K562 (cell line): ENCODE data around the gene RIIAD1. TPM values are rescaled to one million over a fixed set of nuclear protein-coding genes. Genes with fewer than 3 reads are reported as not detected.

ENCODE experiments used
- ATAC-seq: fragments of 200-7000 bp; cut with Tn5 transposase; 3 replicates; pipeline ENCODE4 v1.9.1; 2020; ENCODE audit warnings: moderate library complexity
- BruUV-seq: library from RNA; stranded (reverse); fragments of 400-500 nt; replicated peaks from 2 replicates; lab custom pipeline; 2021; lab: Mats Ljungman, UMichigan
- CTCF ChIA-PET: fragments of 300-600 bp; formaldehyde crosslinking; extraction: SDS; loops from one replicate; lab custom pipeline; 2021; ENCODE audit warnings: low intra/inter-chr PET ratio; lab: Yijun Ruan, JAX
- POLR2A ChIA-PET: fragments of 300-600, 350-650 bp; sonication (Branson Sonifier 250); formaldehyde crosslinking; extraction: SDS; loops from one replicate; lab custom pipeline; 2021; ENCODE audit warnings: antibody characterized with exemption, inconsistent platforms; lab: Yijun Ruan, JAX
- DNase-seq, 4 experiments: peaks; one replicate each; pipeline versions ENCODE4 v3.0.0 to v3.0.0-alpha.2; 2011 to 2018; ENCODE audit warnings: low spot score in 3 of 4, mixed read lengths in 3 of 4; ENCODE audit errors: extremely low read depth in 1 of 4
- FAIRE-seq: peaks from 2 replicates; lab custom pipeline; 2011; peaks lifted over from hg19 to GRCh38; lab: Jason Lieb, UNC
- H2AFZ ChIP-seq: 2 replicates; pipeline ENCODE4 v1.6.0; 2011; ENCODE audit warnings: low read depth, low read length, control low read depth, inconsistent platforms
- H3K27ac ChIP-seq: fragments of 200-600 bp; 3 replicates; pipeline ENCODE4 v1.8.0; 2011; ENCODE audit warnings: low read depth, mild to moderate bottlenecking, control low read depth, inconsistent platforms, low read length, moderate library complexity, mixed read lengths; ENCODE audit errors: extremely low read depth
- H3K27me3 ChIP-seq, 2 experiments: fragments of 300-600 bp in 1 of 2; 2 replicates in 1 of 2; 3 replicates in 1 of 2; pipeline versions ENCODE4 v1.6.0 to v1.8.0; 2011; ENCODE audit warnings: inconsistent platforms in 2 of 2, low read length in 2 of 2, mild to moderate bottlenecking in 1 of 2, mixed read lengths in 1 of 2, moderate library complexity in 1 of 2; ENCODE audit not compliant: control insufficient read depth in 2 of 2, insufficient read depth in 2 of 2
- H3K36me3 ChIP-seq: fragments of 300-600 bp; 3 replicates; pipeline ENCODE4 v1.8.0; 2011; ENCODE audit warnings: mild to moderate bottlenecking, low read length, inconsistent platforms; ENCODE audit not compliant: control insufficient read depth, insufficient read depth
- H3K4me1 ChIP-seq, 2 experiments: fragments of 200-600 bp in 1 of 2; replicated peaks in 1 of 2; 2 replicates in 1 of 2; 3 replicates in 1 of 2; pipeline versions ENCODE4 v1.5.1 to v1.8.0; 2011; ENCODE audit warnings: inconsistent platforms in 2 of 2, low read length in 2 of 2, mild to moderate bottlenecking in 1 of 2, mixed read lengths in 1 of 2, moderate library complexity in 1 of 2; ENCODE audit not compliant: control insufficient read depth in 2 of 2, insufficient read depth in 2 of 2
- H3K4me2 ChIP-seq: 2 replicates; pipeline ENCODE4 v1.6.1; 2011; ENCODE audit warnings: low read length, control low read depth, inconsistent platforms, mixed read lengths; ENCODE audit not compliant: insufficient read depth
- H3K4me3 ChIP-seq: fragments of 200-600 bp; sonication (generic), shearing (Covaris generic); 2 replicates; pipeline ENCODE4 v1.5.1; 2016; ENCODE audit warnings: control low read depth, inconsistent platforms
- H3K79me2 ChIP-seq: fragments of 200-600 bp; 3 replicates; pipeline ENCODE4 v1.8.0; 2011; ENCODE audit warnings: low read length, inconsistent platforms; ENCODE audit not compliant: control insufficient read depth, insufficient read depth
- H3K9ac ChIP-seq, 2 experiments: 2 replicates each; pipeline versions ENCODE4 v1.6.0 to v1.6.1; 2011; ENCODE audit warnings: low read depth in 2 of 2, low read length in 2 of 2, control low read depth in 1 of 2, inconsistent platforms in 1 of 2, mild to moderate bottlenecking in 1 of 2, mixed read lengths in 1 of 2; ENCODE audit not compliant: insufficient read depth in 1 of 2
- H3K9me1 ChIP-seq: one replicate; pipeline ENCODE4 v1.6.0; 2011; ENCODE audit warnings: inconsistent platforms, mild to moderate bottlenecking, low read length, moderate library complexity; ENCODE audit not compliant: control insufficient read depth, insufficient read depth
- H3K9me3 ChIP-seq: replicated peaks from 2 replicates; pipeline ENCODE4 v1.5.1; 2011; ENCODE audit warnings: low read depth, low read length, inconsistent platforms; ENCODE audit not compliant: control insufficient read depth, insufficient read depth
- H4K20me1 ChIP-seq: replicated peaks from 2 replicates; pipeline ENCODE4 v1.6.1; 2011; ENCODE audit warnings: low read length, inconsistent platforms, mixed read lengths; ENCODE audit not compliant: control insufficient read depth, insufficient read depth
- CBFA2T3 ChIP-seq: fragments of 450-650 bp; IDR thresholded peaks from 2 replicates; pipeline ENCODE4 v1.6.1; 2017
- CBX8 ChIP-seq: fragments of 200-600 bp; sonication (generic); IDR thresholded peaks from 2 replicates; pipeline ENCODE4 v1.6.1; 2012; ENCODE audit warnings: borderline replicate concordance, mixed run types, low read depth, mild to moderate bottlenecking, moderate library complexity, mixed read lengths, low read length, control low read depth, inconsistent platforms; ENCODE audit not compliant: poor library complexity, severe bottlenecking; ENCODE audit errors: extremely low read depth
- MAX ChIP-seq: sonication (generic); formaldehyde crosslinking; IDR thresholded peaks from 2 replicates; pipeline ENCODE4 v1.9.0; 2022; ENCODE audit warnings: mild to moderate bottlenecking, missing genetic modification reagents
- NR4A1 ChIP-seq, 2 experiments: fragments of 250-450 bp in 1 of 2; fragments of 450-650 bp in 1 of 2; sonication (Bioruptor Pico) in 1 of 2; IDR thresholded peaks; 2 replicates each; pipeline versions ENCODE4 v1.4.0 to v1.6.1; 2016 to 2020; ENCODE audit warnings: mild to moderate bottlenecking in 2 of 2, missing compliant biosample characterization in 1 of 2, missing genetic modification characterization in 1 of 2, moderate library complexity in 1 of 2
- WGBS: fragments of 100-300 bp; shearing (Covaris generic); methylation state at CpG from one replicate; pipeline ENCODE4 v1.1.6; 2016; ENCODE audit warnings: low coverage, mixed read lengths; ENCODE audit not compliant: insufficient coverage; ENCODE audit errors: missing lambda C conversion rate; 5-methylcytosine and 5-hydroxymethylcytosine counted together
- in situ Hi-C: fragments of 300-500 bp; cut with MboI; formaldehyde crosslinking; loops from 4 replicates; pipeline ENCODE4 v1.15.0; 2018; ENCODE audit warnings: inconsistent platforms, mixed read lengths
- intact Hi-C: fragments of 100-400 bp; cut with micrococcal nuclease; formaldehyde crosslinking; loops from 2 replicates; pipeline ENCODE4 v1.14.2; 2022
- polyA plus RNA-seq, 8 experiments: library from polyadenylated mRNA; depleted of rRNA in 4 of 8; stranded (reverse) in 5 of 8; unstranded in 3 of 8; fragments of >200 nt; fragmentation: Nextera tagmentation in 2 of 8; fragmentation: Illumina TruSeq in 1 of 8; extraction: Ambion mirVana in 2 of 8; extraction: Trizol in 1 of 8; gene quantifications; 2 replicates each; pipeline versions ENCODE4 v1.2.1 to v1.2.3, GENCODE V29; 2011 to 2014; ENCODE audit warnings: inconsistent platforms in 1 of 8, missing spikeins in 1 of 8
- total RNA-seq, 7 experiments: library from RNA; depleted of rRNA in 6 of 7; stranded (reverse); fragments of >200 nt in 6 of 7; fragmentation: Illumina TruSeq in 2 of 7; extraction: Trizol in 2 of 7; gene quantifications; 2 replicates each; pipeline versions ENCODE4 v1.2.1 to v1.2.3, GENCODE V29; 2011 to 2021; ENCODE audit warnings: low replicate concordance in 1 of 7

Gene RIIAD1
- total and polyA plus RNA-seq, 9 of the 15 experiments (the other 6 are each of a cell fraction or from before 2014, with no cell fraction given), result not detected

- Histone ChIP-seq H3K9me1 (no peaks in the 10 kb centered on the region), H3K36me3 (0 out of 3 replicates have a peak, but pooled peaks cover 8% of the 10 kb centered on the region), H3K79me2 (no peaks in the 10 kb centered on the region), H3K9ac (0 out of 4 replicates have a peak overlapping the region, but pooled peaks of 1 of the 2 experiments have one; percentile 17), H3K4me2 (no peak overlapping the region), H2AFZ (no peak overlapping the region), H4K20me1 (0 out of 2 replicates have a peak, but pooled peaks cover 14% of the 10 kb centered on the region), H3K27ac (no peak overlapping the region), H3K4me3 (no peak overlapping the region), H3K27me3 (peaks cover 0 to 10% of the 10 kb centered on the region in 2 experiments; a peak in 2 of 5 replicates), H3K9me3 (no peaks in the 10 kb centered on the region; the same call in 1 of the 2 replicates), H3K4me1 (peaks cover 0 to 13% of the 10 kb centered on the region in 2 experiments; a peak in 2 of 5 replicates)
- FAIRE-seq (no peak), DNase-seq (no peak), ATAC-seq (no peak)
- ChIA-PET POLR2A (interaction anchor here (0.6 kb wide), 1 partner anchor 144 kb away, joined by 3 read pairs; no protein-coding TSS in a partner anchor), CTCF (no interaction called here)
- no TSS peak for BruUV-seq
- 53% methylated on average over 6 of the region's 8 CpGs for WGBS
- intact Hi-C loops (no loop called here), in situ Hi-C loops (no loop called here)
- TF ChIP-seq NR4A1 (CRISPR knock-in tag; IDR thresholded peaks at IDR 0.05) (no peak), NR4A1 (tag; IDR thresholded peaks at IDR 0.05) (no peak), MAX (CRISPR knock-in tag) (no peak), CBX8 (no peak), CBFA2T3 (no peak)
Observed at GRCh38 chr1:151702936-151703335, 18.4 kb upstream of the RIIAD1 start.
